ENCODE measurements around the gene KDM4C.

KDM4C gene

DNA sequence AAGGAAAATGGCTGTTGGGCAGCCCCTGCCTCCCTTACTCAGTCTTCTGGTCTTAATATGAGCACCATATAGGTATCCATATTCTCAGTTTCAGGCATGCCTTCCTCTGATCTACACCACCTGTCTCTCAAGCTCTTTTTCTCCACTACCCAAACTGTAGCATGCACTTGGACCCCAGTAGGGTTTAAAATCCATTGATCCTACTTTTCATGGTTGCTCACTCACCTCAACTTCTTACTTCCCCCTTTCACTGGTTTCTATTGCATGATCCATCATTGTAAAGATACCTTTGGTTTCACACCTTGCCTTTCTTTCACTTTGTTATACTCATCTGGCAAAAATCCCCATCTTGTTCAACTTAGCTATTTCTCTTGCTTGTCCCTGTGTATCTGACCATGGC lies 159.4 kb downstream of the KDM4C start:
- DNase-seq (ENCODE audit: low spot score), result peak; percentile 25
- TF ChIP-seq, protein P1, sequence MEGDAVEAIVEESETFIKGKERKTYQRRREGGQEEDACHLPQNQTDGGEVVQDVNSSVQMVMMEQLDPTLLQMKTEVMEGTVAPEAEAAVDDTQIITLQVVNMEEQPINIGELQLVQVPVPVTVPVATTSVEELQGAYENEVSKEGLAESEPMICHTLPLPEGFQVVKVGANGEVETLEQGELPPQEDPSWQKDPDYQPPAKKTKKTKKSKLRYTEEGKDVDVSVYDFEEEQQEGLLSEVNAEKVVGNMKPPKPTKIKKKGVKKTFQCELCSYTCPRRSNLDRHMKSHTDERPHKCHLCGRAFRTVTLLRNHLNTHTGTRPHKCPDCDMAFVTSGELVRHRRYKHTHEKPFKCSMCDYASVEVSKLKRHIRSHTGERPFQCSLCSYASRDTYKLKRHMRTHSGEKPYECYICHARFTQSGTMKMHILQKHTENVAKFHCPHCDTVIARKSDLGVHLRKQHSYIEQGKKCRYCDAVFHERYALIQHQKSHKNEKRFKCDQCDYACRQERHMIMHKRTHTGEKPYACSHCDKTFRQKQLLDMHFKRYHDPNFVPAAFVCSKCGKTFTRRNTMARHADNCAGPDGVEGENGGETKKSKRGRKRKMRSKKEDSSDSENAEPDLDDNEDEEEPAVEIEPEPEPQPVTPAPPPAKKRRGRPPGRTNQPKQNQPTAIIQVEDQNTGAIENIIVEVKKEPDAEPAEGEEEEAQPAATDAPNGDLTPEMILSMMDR (IDR thresholded peaks at IDR 0.05; ENCODE audit: extremely low read depth, missing control alignments), result no peak

DNA sequence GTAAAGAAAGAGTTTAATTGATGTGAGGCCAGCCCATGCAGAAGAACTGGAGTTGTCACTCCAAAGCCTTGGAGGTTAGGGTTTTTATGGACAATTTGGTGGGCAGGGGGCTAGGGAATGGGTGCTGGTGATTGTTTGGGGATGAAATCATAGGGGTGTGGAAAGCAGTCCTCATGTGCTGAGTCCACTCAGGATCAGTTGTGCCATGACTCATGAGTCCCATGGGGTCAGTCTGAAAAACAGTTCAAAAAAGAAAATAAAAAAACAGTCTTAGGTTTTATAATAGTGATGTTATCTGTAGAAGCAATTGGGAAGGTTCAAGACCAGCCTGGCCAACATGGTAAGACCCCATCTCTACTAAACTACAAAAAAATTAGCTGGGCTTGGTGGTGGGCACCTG lies 162.3 kb downstream of the KDM4C start:
- no peak for DNase-seq (ENCODE audit: low spot score)
- TF ChIP-seq, protein P1 (IDR thresholded peaks at IDR 0.05; ENCODE audit: extremely low read depth, missing control alignments), result no peak

DNA sequence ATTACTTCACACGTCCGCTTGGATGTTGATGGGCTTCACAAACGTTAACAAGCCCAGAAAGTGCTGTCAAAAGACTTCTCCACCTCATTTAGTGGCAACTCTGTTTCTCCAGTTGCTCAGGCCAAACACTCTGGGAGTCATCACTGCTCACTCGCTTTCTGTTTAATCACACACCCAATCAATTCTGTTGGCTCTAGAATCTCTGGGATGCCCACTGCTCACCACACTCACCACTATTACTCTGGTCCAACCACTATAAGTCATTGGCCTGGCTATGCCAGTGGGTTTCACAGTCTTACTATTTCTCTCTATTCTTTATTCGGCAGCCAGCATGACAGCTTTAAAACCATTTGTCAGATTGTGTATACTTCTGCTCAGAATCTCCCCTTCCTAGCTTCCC lies 163.5 kb downstream of the KDM4C start:
- TF ChIP-seq, protein P1 (IDR thresholded peaks at IDR 0.05; ENCODE audit: extremely low read depth, missing control alignments), result no peak

DNA sequence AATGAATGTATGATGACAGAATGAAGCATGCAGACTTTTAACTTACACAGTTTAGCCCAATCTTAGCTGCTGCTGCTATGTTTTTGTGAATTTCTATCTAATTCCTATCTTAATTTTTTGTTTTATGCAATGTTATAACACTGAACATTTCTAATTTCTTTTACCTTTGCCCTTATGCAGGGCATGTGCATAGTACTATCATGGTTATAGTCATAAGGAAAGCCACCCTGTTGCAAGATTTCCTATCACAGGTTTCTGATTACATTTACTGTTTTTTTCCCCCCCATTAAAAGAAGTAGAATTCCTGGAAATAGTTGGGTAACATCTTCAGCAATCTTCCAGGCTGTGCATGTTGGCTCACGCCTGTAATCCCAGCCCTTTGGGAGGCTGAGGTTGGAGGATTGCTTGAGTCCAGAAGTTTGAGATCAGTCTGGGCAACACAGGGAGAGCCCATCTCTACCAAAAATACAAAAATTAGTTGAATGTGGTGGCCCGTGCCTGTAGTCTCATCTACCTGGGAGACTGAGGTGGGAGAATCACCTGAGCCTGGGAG lies 164.4 kb downstream of the KDM4C start:
- TF ChIP-seq, protein P1 (IDR thresholded peaks at IDR 0.05; ENCODE audit: extremely low read depth, missing control alignments), result no peak
- DNase-seq (ENCODE audit: low spot score), result no peak

More for the DNA sequence above, 163.5 kb downstream of the KDM4C start:
- DNase-seq (ENCODE audit: low spot score), result no peak

DNA sequence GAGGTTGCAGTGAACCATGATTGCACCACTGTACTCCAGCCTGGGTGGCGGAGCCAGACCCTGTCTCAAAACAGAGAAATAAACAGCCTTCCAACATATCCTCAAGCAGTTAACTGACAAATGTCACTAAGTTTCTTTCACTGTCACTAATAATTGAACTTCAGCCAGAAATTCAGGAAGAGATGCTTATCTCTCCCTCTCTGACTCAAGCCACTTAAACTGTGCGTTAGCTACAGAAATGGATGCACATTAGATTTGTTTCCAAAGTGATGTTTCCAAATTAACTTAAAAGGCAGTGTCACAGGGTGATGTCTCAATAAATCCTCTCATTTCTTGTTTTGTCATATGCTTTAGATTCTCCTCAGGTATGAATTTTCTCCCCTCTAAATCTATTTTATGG lies 164.9 kb downstream of the KDM4C start:
- no peak for DNase-seq (ENCODE audit: low spot score)
- TF ChIP-seq, protein P1 (IDR thresholded peaks at IDR 0.05; ENCODE audit: extremely low read depth, missing control alignments), result no peak

DNA sequence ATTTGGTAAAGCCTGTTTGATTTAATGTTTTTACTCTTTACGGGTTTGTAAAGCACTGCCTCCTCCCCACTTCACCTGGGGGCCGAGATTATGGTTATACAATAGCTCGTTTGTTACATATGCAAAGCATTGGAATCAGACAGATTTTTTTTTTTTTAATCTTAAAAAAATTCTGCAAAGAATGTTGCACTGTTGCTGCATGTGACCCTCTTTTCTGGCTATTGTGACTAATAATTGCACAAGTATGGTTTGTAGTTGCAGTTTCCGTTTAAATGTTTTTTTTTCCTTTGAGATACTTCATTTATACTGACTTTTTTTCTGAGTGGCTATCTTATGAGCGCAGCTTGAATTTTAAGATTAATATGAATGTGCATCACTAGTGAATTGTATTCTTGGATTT lies 165.3 kb downstream of the KDM4C start:
- TF ChIP-seq, protein P1 (IDR thresholded peaks at IDR 0.05; ENCODE audit: extremely low read depth, missing control alignments), result no peak
- DNase-seq (ENCODE audit: low spot score), result no peak

DNA sequence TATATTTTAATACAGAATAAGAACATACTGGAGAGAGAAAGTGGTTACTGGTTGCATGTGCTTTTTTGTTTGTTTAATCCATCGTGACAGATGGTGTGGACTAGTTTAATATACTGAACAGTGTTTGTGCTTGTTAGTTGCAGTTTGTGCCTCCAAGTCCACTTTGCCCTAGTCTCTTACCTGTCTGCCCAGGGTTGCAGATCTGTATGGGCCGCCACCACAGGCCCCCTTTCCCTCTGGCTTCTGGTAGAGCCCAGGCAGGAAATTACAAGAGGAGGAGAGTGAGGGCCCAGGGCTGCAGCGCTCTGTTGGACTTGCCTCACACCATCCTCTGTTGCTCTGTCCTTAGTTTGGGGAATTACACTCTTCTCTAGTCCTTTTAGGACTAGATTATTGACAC lies 166.4 kb downstream of the KDM4C start:
- DNase-seq (ENCODE audit: low spot score), result no peak
- TF ChIP-seq, protein P1 (IDR thresholded peaks at IDR 0.05; ENCODE audit: extremely low read depth, missing control alignments), result no peak

Data from GM20000 (cell line).